GM12891 (cell line): Measurements from ENCODE around the gene COMMD1.

Source experiments
- POLR2A ChIP-seq: IDR thresholded peaks from 2 replicates; pipeline ENCODE4 v1.6.1; 2011; ENCODE audit warnings: low read depth, low read length, control low read depth
- POLR2AphosphoS5 ChIP-seq: IDR thresholded peaks from 2 replicates; pipeline ENCODE4 v1.6.1; 2011; ENCODE audit warnings: low read depth, low read length, control low read depth
- TAF1 ChIP-seq: IDR thresholded peaks from 2 replicates; pipeline ENCODE4 v1.6.1; 2011; ENCODE audit warnings: low read depth, low read length, control low read depth

DNA sequence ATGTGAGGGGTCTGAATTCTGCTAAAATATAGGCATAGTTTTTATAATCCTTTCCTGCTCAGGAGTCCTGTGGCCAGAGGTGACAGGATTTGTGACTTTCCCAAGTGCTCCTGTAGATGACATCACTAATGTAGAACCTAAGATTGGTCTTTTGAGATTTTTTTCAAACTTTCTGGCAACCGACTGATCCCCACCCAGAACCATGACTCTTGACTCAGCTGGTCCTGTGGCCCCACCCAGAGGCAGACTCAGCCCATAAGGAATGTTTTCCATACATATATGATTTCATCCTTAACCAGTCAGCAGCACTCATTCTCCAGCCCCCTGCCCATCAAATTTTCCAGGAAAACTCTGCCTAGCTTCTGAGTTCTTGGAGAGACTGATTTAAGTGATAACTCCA is 46.8 kb downstream of the COMMD1 start:
- no peak for TF ChIP-seq POLR2A
- TF ChIP-seq POLR2AphosphoS5 = no peak
- TF ChIP-seq TAF1 = no peak
